ENCODE results near the gene NAGA. TPM values are rescaled to one million over a fixed set of nuclear protein-coding genes. Genes with fewer than 3 reads are reported as not detected.

Gene NAGA
- total RNA-seq, 6 experiments from 2014 or later = 17.6 to 27.9 (median 23.0) TPM

- ATAC-seq = peak in 3 of 4 donors; percentile 2
- TF ChIP-seq POLR2A (IDR thresholded peaks at IDR 0.05) (no peak), CTCF (IDR thresholded peaks at IDR 0.05) (no peak)
- Histone ChIP-seq H3K4me3 (peak overlapping the region; percentile 62 to 95 (median 77)), H3K27ac (peak overlapping the region; percentile 64 to 99 (median 80)), H3K9me3 (no peaks in the 10 kb centered on the region), H3K27me3 (no peaks in the 10 kb centered on the region), H3K4me1 (peaks cover 0 to 13% (median 2%) of the 10 kb centered on the region in 4 donors), H3K36me3 (peaks cover 0 to 6% (median under 1%) of the 10 kb centered on the region in 4 donors)
- DNase-seq = no peak
- intact Hi-C loops (cut with DNase I) = no loop called here
- 18% methylated on average over 7 of the region's 7 CpGs for WGBS (ENCODE audit: insufficient coverage, low coverage, low lambda C conversion rate, missing lambda C conversion rate)
Observed at GRCh38 chr22:42091455-42091782, 20.8 kb upstream of the NAGA start.

- peaks cover 0 to 13% (median 2%) of the 10 kb centered on the region in 4 donors for H3K4me1 ChIP-seq
- ATAC-seq (peak; percentile 94 to 99 (median 95)), DNase-seq (peak; percentile 98 to 99 (median 99))
- H3K4me3 ChIP-seq = peak within 1 kb of the TSS; percentile 64 to 95 (median 77)
- intact Hi-C loops (cut with DNase I) = no loop called here
- TF ChIP-seq CTCF (IDR thresholded peaks at IDR 0.05) (peak; percentile 96 to 98 (median 96)), POLR2A (IDR thresholded peaks at IDR 0.05) (peak; percentile 92)
- no peaks in the 10 kb centered on the region for H3K9me3 ChIP-seq
- no peaks in the 10 kb centered on the region for H3K27me3 ChIP-seq
- WGBS (ENCODE audit: insufficient coverage, low coverage, low lambda C conversion rate, missing lambda C conversion rate) = under 1% methylated on average over 11 of the region's 71 CpGs
- H3K36me3 ChIP-seq = peaks cover 0 to 11% (median 5%) of the 10 kb centered on the region in 4 donors
- peak within 1 kb of the TSS; percentile 88 to 99 (median 89) for H3K27ac ChIP-seq
Observed at GRCh38 chr22:42090596-42091454, 20.2 kb upstream of the NAGA start, which contains the start of gene NDUFA6. Gene NDUFA6 (minus strand): TSS chr22:42090772. CDS start chr22:42090744, 28 bp downstream.

GRCh38 chr22:42086051-42086450, 15.4 kb upstream of the NAGA start:
- no peak overlapping the region for H3K4me3 ChIP-seq
- peaks cover 0 to 37% (median 16%) of the 10 kb centered on the region in 4 donors for H3K36me3 ChIP-seq
- no peak overlapping the region for H3K27ac ChIP-seq
- DNase-seq (no peak), ATAC-seq (no peak)
- no peaks in the 10 kb centered on the region for H3K9me3 ChIP-seq
- no peaks in the 10 kb centered on the region for H3K27me3 ChIP-seq
- 69% methylated on average over 6 of the region's 6 CpGs for WGBS (ENCODE audit: insufficient coverage, low coverage, low lambda C conversion rate, missing lambda C conversion rate)
- intact Hi-C loops (cut with DNase I) = no loop called here
- H3K4me1 ChIP-seq = peaks cover 0 to 11% (median 2%) of the 10 kb centered on the region in 4 donors
- TF ChIP-seq CTCF (IDR thresholded peaks at IDR 0.05) (no peak), POLR2A (IDR thresholded peaks at IDR 0.05) (no peak)

GRCh38 chr22:42084874-42085273, 14.3 kb upstream of the NAGA start:
- DNase-seq (no peak), ATAC-seq (no peak)
- H3K27ac ChIP-seq = no peak overlapping the region
- WGBS (ENCODE audit: insufficient coverage, low coverage, low lambda C conversion rate, missing lambda C conversion rate) = 97% methylated on average over 6 of the region's 8 CpGs
- no peak for TF ChIP-seq CTCF (IDR thresholded peaks at IDR 0.05)
- no peak for TF ChIP-seq POLR2A (IDR thresholded peaks at IDR 0.05)
- no peaks in the 10 kb centered on the region for H3K27me3 ChIP-seq
- H3K4me1 ChIP-seq = peaks cover 0 to 16% (median 4%) of the 10 kb centered on the region in 4 donors
- intact Hi-C loops (cut with DNase I) = no loop called here
- no peaks in the 10 kb centered on the region for H3K9me3 ChIP-seq
- peaks cover 0 to 37% (median 16%) of the 10 kb centered on the region in 4 donors for H3K36me3 ChIP-seq
- no peak overlapping the region for H3K4me3 ChIP-seq

Measured in right lobe of liver (tissue), 6 donors.